SJCRH30 (cell line): ENCODE data around the gene WWC2. TPM values are rescaled to one million over a fixed set of nuclear protein-coding genes. Genes with fewer than 3 reads are reported as not detected.
A peak's percentile ranks its signal among the peaks of the same experiment; 100 is the strongest.
"Not testable (repeated sequence)": the region's sequence is repeated elsewhere in the genome, so short reads cannot be mapped to it uniquely, and the experiment has no call there.

Source experiments
- DNase-seq, 2 experiments: peaks; one replicate each; pipeline ENCODE4 v3.0.0-alpha.2; 2015 to 2020
- H3K27ac ChIP-seq: fragments of 250-450 bp; sonication (Bioruptor Pico); 2 replicates; pipeline ENCODE4 v1.5.1; 2020; ENCODE audit warnings: mild to moderate bottlenecking, moderate library complexity
- H3K27me3 ChIP-seq: fragments of 250-450 bp; sonication (Bioruptor Pico); 2 replicates; pipeline ENCODE4 v1.5.1; 2020; ENCODE audit warnings: mild to moderate bottlenecking, moderate library complexity
- H3K36me3 ChIP-seq: fragments of 250-450 bp; sonication (Bioruptor Pico); 2 replicates; pipeline ENCODE4 v1.5.1; 2020; ENCODE audit warnings: mild to moderate bottlenecking, moderate library complexity
- H3K4me1 ChIP-seq: fragments of 250-450 bp; sonication (Bioruptor Pico); 2 replicates; pipeline ENCODE4 v1.5.1; 2020; ENCODE audit warnings: mild to moderate bottlenecking, moderate library complexity
- H3K4me3 ChIP-seq: fragments of 250-450 bp; sonication (Bioruptor Pico); 2 replicates; pipeline ENCODE4 v1.5.1; 2020; ENCODE audit warnings: mild to moderate bottlenecking, moderate library complexity
- H3K9me3 ChIP-seq: fragments of 250-450 bp; sonication (Bioruptor Pico); replicated peaks from 2 replicates; pipeline ENCODE4 v1.5.1; 2020; ENCODE audit warnings: mild to moderate bottlenecking, moderate library complexity
- total RNA-seq: library from RNA; depleted of rRNA; stranded (reverse); fragments of >200 nt; shearing (Covaris generic); gene quantifications from 2 replicates; pipeline ENCODE4 v1.2.3, GENCODE V29; 2014

WWC2 gene
- total RNA-seq, 1 experiment from 2014 or later = 23.7 TPM

GRCh38 chr4:183142571-183143550 is 43.8 kb downstream of the WWC2 start:
- Histone ChIP-seq H3K4me3 (no peak overlapping the region), H3K36me3 (no peaks in the 10 kb centered on the region), H3K27ac (peak overlapping the region; percentile 13; the same call in 1 of the 2 replicates), H3K27me3 (no peaks in the 10 kb centered on the region), H3K4me1 (peaks cover 23% of the 10 kb centered on the region), H3K9me3 (no peaks in the 10 kb centered on the region)
- peak; percentile 78 to 81 for DNase-seq

- no peak for DNase-seq
- no peaks in the 10 kb centered on the region for H3K9me3 ChIP-seq
- H3K36me3 ChIP-seq = no peaks in the 10 kb centered on the region
- H3K27me3 ChIP-seq = no peaks in the 10 kb centered on the region
- no peak overlapping the region for H3K27ac ChIP-seq
- no peak overlapping the region for H3K4me3 ChIP-seq
- peaks cover 23% of the 10 kb centered on the region for H3K4me1 ChIP-seq
Measured at GRCh38 chr4:183144787-183145186, 45.7 kb downstream of the WWC2 start.

- H3K9me3 ChIP-seq = peaks cover 2% of the 10 kb centered on the region
- no peaks in the 10 kb centered on the region for H3K27me3 ChIP-seq
- DNase-seq = no peak
- no peak overlapping the region for H3K4me3 ChIP-seq
- H3K27ac ChIP-seq = no peak overlapping the region
- no peaks in the 10 kb centered on the region for H3K36me3 ChIP-seq
- H3K4me1 ChIP-seq = peaks cover 18% of the 10 kb centered on the region
Measured at GRCh38 chr4:183145773-183146172, 46.7 kb downstream of the WWC2 start.

GRCh38 chr4:183146478-183146877 is 47.4 kb downstream of the WWC2 start:
- Histone ChIP-seq H3K4me1 (peaks cover 18% of the 10 kb centered on the region), H3K4me3 (no peak overlapping the region), H3K36me3 (no peaks in the 10 kb centered on the region), H3K27me3 (no peaks in the 10 kb centered on the region), H3K27ac (no peak overlapping the region), H3K9me3 (peaks cover 3% of the 10 kb centered on the region)
- no peak for DNase-seq

- Histone ChIP-seq H3K9me3 (peaks cover 3% of the 10 kb centered on the region), H3K27me3 (no peaks in the 10 kb centered on the region), H3K36me3 (no peaks in the 10 kb centered on the region), H3K4me1 (peaks cover 14% of the 10 kb centered on the region), H3K4me3 (no peak overlapping the region), H3K27ac (no peak overlapping the region)
- DNase-seq = no peak
Measured at GRCh38 chr4:183147196-183147595, 48.1 kb downstream of the WWC2 start.

GRCh38 chr4:183147983-183148382 is 48.9 kb downstream of the WWC2 start:
- H3K9me3 ChIP-seq = peaks cover 3% of the 10 kb centered on the region
- peaks cover 8% of the 10 kb centered on the region for H3K4me1 ChIP-seq
- H3K27me3 ChIP-seq = no peaks in the 10 kb centered on the region
- no peaks in the 10 kb centered on the region for H3K36me3 ChIP-seq
- H3K4me3 ChIP-seq = no peak overlapping the region
- DNase-seq = no peak
- H3K27ac ChIP-seq = no peak overlapping the region

- peaks cover 3% of the 10 kb centered on the region for H3K9me3 ChIP-seq
- H3K36me3 ChIP-seq = no peaks in the 10 kb centered on the region
- H3K4me1 ChIP-seq = peaks cover 7% of the 10 kb centered on the region
- H3K4me3 ChIP-seq = no peak overlapping the region
- H3K27ac ChIP-seq = no peak overlapping the region
- no peaks in the 10 kb centered on the region for H3K27me3 ChIP-seq
- DNase-seq = no peak
Measured at GRCh38 chr4:183149616-183150539, 50.8 kb downstream of the WWC2 start.

- not testable (repeated sequence) for H3K9me3 ChIP-seq, H3K4me3 ChIP-seq
Measured at GRCh38 chr4:183150664-183151063, 51.6 kb downstream of the WWC2 start.

DNA sequence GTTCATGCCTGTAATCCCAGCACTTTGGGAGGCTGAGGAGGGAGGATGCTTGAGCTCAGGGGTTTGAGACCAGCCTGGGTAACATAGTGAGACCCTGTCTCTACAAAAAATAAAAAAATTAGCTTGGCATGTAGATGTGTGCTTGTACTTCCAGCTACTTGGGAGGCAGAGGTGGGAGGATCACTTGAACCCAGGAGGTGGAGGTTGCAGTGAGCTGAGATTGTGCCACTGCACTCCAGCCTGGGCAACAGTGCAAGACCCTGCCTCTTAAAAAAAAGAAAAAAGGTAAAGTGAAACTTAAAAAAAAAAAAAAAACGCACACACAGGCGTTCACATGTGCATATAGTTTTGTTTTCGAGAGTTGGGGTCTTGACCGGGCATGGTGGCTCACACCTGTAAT is 53.2 kb downstream of the WWC2 start:
- not testable (repeated sequence) for H3K27ac ChIP-seq, H3K36me3 ChIP-seq, H3K4me3 ChIP-seq, H3K27me3 ChIP-seq, H3K9me3 ChIP-seq, DNase-seq
- peaks cover 11% of the 10 kb centered on the region for H3K4me1 ChIP-seq

More at GRCh38 chr4:183150664-183151063, 51.6 kb downstream of the WWC2 start:
- peaks cover 11% of the 10 kb centered on the region for H3K4me1 ChIP-seq
- DNase-seq, H3K27ac ChIP-seq, H3K27me3 ChIP-seq, H3K36me3 ChIP-seq: not testable (repeated sequence)

DNA sequence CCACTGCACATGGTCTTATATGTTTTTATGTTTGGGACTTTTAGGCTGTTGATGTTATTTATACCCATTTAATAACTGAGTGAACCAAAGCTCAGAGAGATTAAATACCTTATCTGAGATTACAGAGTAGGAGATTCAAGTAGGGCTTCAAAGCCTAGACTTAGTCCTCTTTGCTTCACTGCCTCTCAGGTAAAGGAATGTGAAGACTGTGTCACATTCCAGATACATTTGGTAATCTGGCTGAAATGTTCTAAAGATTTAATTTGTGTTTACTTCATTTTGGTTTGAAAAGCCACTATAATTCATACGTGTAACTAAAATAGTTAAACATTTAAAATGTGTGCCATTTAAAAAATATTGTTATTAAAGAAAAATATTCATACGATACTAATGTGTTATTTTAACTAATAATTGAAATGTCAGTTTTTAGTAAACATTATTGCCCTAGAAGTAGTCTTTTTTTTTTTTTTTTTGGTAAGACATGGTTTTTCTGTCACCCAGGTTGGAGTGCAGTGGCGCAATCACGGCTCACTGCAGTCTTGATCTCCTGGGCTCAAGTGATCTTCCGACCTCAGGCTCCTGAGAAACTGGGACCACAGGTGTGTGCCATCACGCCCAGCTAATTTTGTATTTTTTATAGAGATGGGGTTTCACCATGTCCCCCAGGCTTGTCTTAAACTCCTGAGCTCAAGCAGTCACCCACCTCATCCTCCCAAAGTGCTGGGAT is 54.3 kb downstream of the WWC2 start:
- Histone ChIP-seq H3K4me1 (peaks cover 11% of the 10 kb centered on the region), H3K4me3 (no peak overlapping the region), H3K36me3 (no peaks in the 10 kb centered on the region), H3K27me3 (no peaks in the 10 kb centered on the region), H3K27ac (no peak overlapping the region), H3K9me3 (peaks cover 3% of the 10 kb centered on the region)
- DNase-seq = no peak

- H3K4me1 ChIP-seq = peaks cover 11% of the 10 kb centered on the region
- H3K27me3 ChIP-seq = no peaks in the 10 kb centered on the region
- H3K36me3 ChIP-seq = no peaks in the 10 kb centered on the region
- peaks cover 3% of the 10 kb centered on the region for H3K9me3 ChIP-seq
- H3K4me3 ChIP-seq = no peak overlapping the region
- peak; percentile 30 to 50 for DNase-seq
- peak overlapping the region; percentile 23; the same call in 1 of the 2 replicates for H3K27ac ChIP-seq
Measured at GRCh38 chr4:183154701-183155391, 55.8 kb downstream of the WWC2 start.

DNA sequence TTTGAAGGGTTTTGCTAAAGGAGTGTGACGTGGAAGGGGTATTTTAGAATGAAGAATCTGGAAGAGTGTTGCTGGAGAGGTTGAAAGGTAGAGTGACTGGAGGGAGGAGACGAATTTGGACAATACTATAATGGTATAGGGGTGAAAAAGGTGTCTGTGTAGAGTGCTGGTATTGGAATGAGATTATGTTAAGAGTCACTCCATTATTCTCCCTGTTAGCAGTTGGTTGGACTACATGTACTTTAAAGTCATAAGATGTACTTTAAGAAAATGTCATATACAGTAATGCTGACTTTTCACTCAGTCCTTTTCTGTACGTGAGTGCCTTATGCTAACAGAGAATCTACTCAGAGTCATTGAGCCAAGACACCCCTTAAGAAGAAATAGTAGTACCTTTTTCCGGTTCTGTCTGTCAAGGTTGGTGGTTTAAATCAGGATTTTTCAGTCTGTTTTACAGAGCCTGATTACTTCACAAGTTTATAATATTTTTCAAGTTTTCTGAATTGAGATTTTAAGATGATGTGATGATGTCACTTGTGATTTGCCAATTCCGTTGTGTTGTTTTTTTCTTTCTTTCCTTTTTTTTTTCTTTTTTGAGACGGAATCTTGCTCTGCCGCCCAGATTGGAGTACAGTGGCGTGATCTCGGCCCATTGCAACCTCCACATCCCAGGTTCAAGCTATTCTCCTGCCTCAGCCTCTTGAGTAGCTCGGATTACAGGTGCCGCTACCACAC is 56.6 kb downstream of the WWC2 start:
- DNase-seq = no peak
- Histone ChIP-seq H3K36me3 (no peaks in the 10 kb centered on the region), H3K27ac (no peak overlapping the region; the same call in 1 of the 2 replicates)

DNA sequence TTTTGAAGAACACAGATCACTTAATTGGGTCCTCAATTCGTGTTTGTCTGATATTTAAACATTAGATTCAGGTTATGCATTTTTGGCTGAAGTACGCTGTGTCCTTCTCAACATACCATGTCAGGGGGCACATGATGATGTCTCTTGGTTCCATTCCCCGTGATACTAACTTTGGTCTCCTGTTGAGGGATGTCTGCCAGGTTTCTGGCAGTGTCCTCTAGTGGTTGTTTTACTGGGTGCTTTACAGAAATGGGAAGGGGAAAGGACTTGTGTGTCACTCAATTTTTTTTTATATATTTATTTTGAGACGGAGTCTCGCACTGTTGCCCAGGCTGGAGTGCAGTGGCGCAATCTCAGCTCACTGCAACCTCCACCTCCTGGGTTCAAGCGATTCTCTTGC is 58.2 kb downstream of the WWC2 start:
- Histone ChIP-seq H3K27ac (no peak overlapping the region), H3K36me3 (no peaks in the 10 kb centered on the region), H3K9me3 (no peaks in the 10 kb centered on the region), H3K4me3 (no peak overlapping the region), H3K4me1 (peaks cover 8% of the 10 kb centered on the region), H3K27me3 (no peaks in the 10 kb centered on the region)
- DNase-seq = no peak

More for the DNA sequence above, 56.6 kb downstream of the WWC2 start:
- Histone ChIP-seq H3K27me3 (no peaks in the 10 kb centered on the region), H3K4me1 (peaks cover 11% of the 10 kb centered on the region), H3K9me3 (peaks cover 3% of the 10 kb centered on the region), H3K4me3 (no peak overlapping the region)
